Natural killer cell (primary cell): ENCODE measurements around the gene ANKRD30A. TPM values are rescaled to one million over a fixed set of nuclear protein-coding genes. Genes with fewer than 3 reads are reported as not detected.

Experiments used
- ATAC-seq, 3 donors: fragments of 150-1000 bp in 2 of 3; fragments of 200-7000 bp in 1 of 3; cut with Tn5 transposase; 1 replicate in 1 of 3; 2 replicates in 2 of 3; pipeline ENCODE4 v1.10.0; 2021; ENCODE audit warnings: mild to moderate bottlenecking in 2 of 3, moderate library complexity in 2 of 3
- DNase-seq, 2 donors: peaks; one replicate each; pipeline versions ENCODE4 v3.0.0 to v3.0.0-alpha.2; 2013 to 2021; ENCODE audit warnings: mixed read lengths in 1 of 2
- H3K27ac ChIP-seq: one replicate; pipeline ENCODE4 v1.5.1; 2013; ENCODE audit warnings: mild to moderate bottlenecking, low read length
- H3K27me3 ChIP-seq: one replicate; pipeline ENCODE4 v1.6.1; 2013; ENCODE audit warnings: low read length; ENCODE audit not compliant: control insufficient read depth, insufficient read depth
- H3K36me3 ChIP-seq: one replicate; pipeline ENCODE4 v1.6.1; 2013; ENCODE audit warnings: low read length; ENCODE audit not compliant: control insufficient read depth, insufficient read depth
- H3K4me1 ChIP-seq: one replicate; pipeline ENCODE4 v1.6.1; 2013; ENCODE audit warnings: low read length; ENCODE audit not compliant: control insufficient read depth, insufficient read depth
- H3K4me3 ChIP-seq: one replicate; pipeline ENCODE4 v1.5.1; 2013; ENCODE audit warnings: low read length
- H3K9me3 ChIP-seq: one replicate; pipeline ENCODE4 v1.6.1; 2013; ENCODE audit warnings: low read length; ENCODE audit not compliant: control insufficient read depth, insufficient read depth
- H3K27ac Mint-ChIP-seq, 2 donors: one replicate each; pipeline ENCODE4 v1.8.0; 2022; ENCODE audit warnings: mild to moderate bottlenecking in 2 of 2, mixed read lengths in 2 of 2, moderate library complexity in 1 of 2
- H3K27me3 Mint-ChIP-seq, 2 donors: one replicate each; pipeline ENCODE4 v1.8.0; 2022; ENCODE audit warnings: low read depth in 2 of 2, mixed read lengths in 2 of 2
- H3K36me3 Mint-ChIP-seq: one replicate; pipeline ENCODE4 v1.8.0; 2022; ENCODE audit warnings: mixed read lengths
- H3K4me1 Mint-ChIP-seq, 2 donors: one replicate each; pipeline ENCODE4 v1.8.0; 2022; ENCODE audit warnings: mixed read lengths in 2 of 2
- H3K4me3 Mint-ChIP-seq: one replicate; pipeline ENCODE4 v1.8.0; 2022; ENCODE audit warnings: mild to moderate bottlenecking, moderate library complexity, mixed read lengths
- H3K9me3 Mint-ChIP-seq, 2 donors: one replicate each; pipeline ENCODE4 v1.8.0; 2022; ENCODE audit warnings: mixed read lengths in 2 of 2
- CTCF ChIP-seq: fragments of 200-600 bp; IDR thresholded peaks from one replicate; pipeline ENCODE4 v1.8.0; 2022; ENCODE audit warnings: antibody characterized with exemption
- WGBS: methylation state at CpG from one replicate; pipeline ENCODE4 v1.1.7; 2013; ENCODE audit warnings: missing lambda C conversion rate; ENCODE audit not compliant: insufficient coverage; 5-methylcytosine and 5-hydroxymethylcytosine counted together
- intact Hi-C: fragments of 100-400 bp; cut with micrococcal nuclease; formaldehyde crosslinking; loops from one replicate; pipeline ENCODE4 v1.14.2; 2022
- total RNA-seq, 4 donors: library from RNA; stranded (reverse); fragments of 120-200 nt in 1 of 4; gene quantifications; one replicate each; pipeline versions ENCODE4 v1.2.3 to v1.2.4, GENCODE V29; 2013 to 2022

The ANKRD30A gene
- total RNA-seq, 3 donors from 2014 or later (not counting 1 experiment from before 2014, with no cell fraction given), result not detected

- H3K27ac Mint-ChIP-seq, result no peak overlapping the region
- ATAC-seq (no peak), DNase-seq (no peak)
- no peak for TF ChIP-seq CTCF
- 94% methylated on average over 17 of the region's 17 CpGs for WGBS
- H3K4me1 Mint-ChIP-seq, result no peaks in the 10 kb centered on the region
- intact Hi-C loops, result no loop called here
- Histone ChIP-seq H3K27me3 (no peaks in the 10 kb centered on the region), H3K4me3 (no peak overlapping the region), H3K4me1 (no peaks in the 10 kb centered on the region), H3K27ac (no peak overlapping the region), H3K9me3 (peaks cover 18% of the 10 kb centered on the region), H3K36me3 (no peaks in the 10 kb centered on the region)
- H3K4me3 Mint-ChIP-seq, result no peak overlapping the region
- peaks cover 17% of the 10 kb centered on the region for H3K36me3 Mint-ChIP-seq
- peaks cover 14 to 15% of the 10 kb centered on the region in 2 donors for H3K9me3 Mint-ChIP-seq
- no peaks in the 10 kb centered on the region for H3K27me3 Mint-ChIP-seq
Measured at GRCh38 chr10:37275216-37275777, 149.9 kb downstream of the ANKRD30A start.

GRCh38 chr10:37285063-37285462 lies 159.7 kb downstream of the ANKRD30A start:
- Mint-ChIP-seq H3K9me3 (peaks cover 11 to 23% of the 10 kb centered on the region in 2 donors), H3K36me3 (no peaks in the 10 kb centered on the region), H3K4me1 (no peaks in the 10 kb centered on the region), H3K4me3 (no peak overlapping the region), H3K27ac (no peak overlapping the region), H3K27me3 (no peaks in the 10 kb centered on the region)
- Histone ChIP-seq H3K4me1 (no peaks in the 10 kb centered on the region), H3K9me3 (peaks cover 20% of the 10 kb centered on the region), H3K36me3 (no peaks in the 10 kb centered on the region), H3K4me3 (no peak overlapping the region), H3K27ac (no peak overlapping the region), H3K27me3 (no peaks in the 10 kb centered on the region)
- ATAC-seq, result no peak
- TF ChIP-seq CTCF, result no peak
- intact Hi-C loops, result no loop called here
- WGBS, result 96% methylated on average over 18 of the region's 18 CpGs
- DNase-seq, result no peak

- no peaks in the 10 kb centered on the region for H3K27me3 Mint-ChIP-seq
- no peak for ATAC-seq
- H3K36me3 Mint-ChIP-seq, result peaks cover 16% of the 10 kb centered on the region
- intact Hi-C loops, result no loop called here
- WGBS, result 91% methylated on average over 4 of the region's 4 CpGs
- no peak for DNase-seq
- H3K4me3 Mint-ChIP-seq, result no peak overlapping the region
- peaks cover 25 to 27% of the 10 kb centered on the region in 2 donors for H3K9me3 Mint-ChIP-seq
- Histone ChIP-seq H3K9me3 (peaks cover 12% of the 10 kb centered on the region), H3K4me3 (no peak overlapping the region), H3K27ac (no peak overlapping the region), H3K27me3 (no peaks in the 10 kb centered on the region), H3K4me1 (no peaks in the 10 kb centered on the region), H3K36me3 (no peaks in the 10 kb centered on the region)
- TF ChIP-seq CTCF, result no peak
- H3K27ac Mint-ChIP-seq, result no peak overlapping the region
- H3K4me1 Mint-ChIP-seq, result no peaks in the 10 kb centered on the region
Measured at GRCh38 chr10:37289833-37290464, 164.6 kb downstream of the ANKRD30A start.

- H3K4me1 ChIP-seq, result no peaks in the 10 kb centered on the region
- DNase-seq, result no peak
- no peaks in the 10 kb centered on the region for H3K4me1 Mint-ChIP-seq
- no peaks in the 10 kb centered on the region for H3K27me3 ChIP-seq
- TF ChIP-seq CTCF, result no peak
- H3K4me3 ChIP-seq, result no peak overlapping the region
- no peaks in the 10 kb centered on the region for H3K27me3 Mint-ChIP-seq
- H3K27ac Mint-ChIP-seq, result no peak overlapping the region
- H3K9me3 Mint-ChIP-seq, result peaks cover 17 to 29% of the 10 kb centered on the region in 2 donors
- 73% methylated on average over 2 of the region's 2 CpGs for WGBS
- no peaks in the 10 kb centered on the region for H3K36me3 ChIP-seq
- no peak overlapping the region for H3K4me3 Mint-ChIP-seq
- intact Hi-C loops, result no loop called here
- no peak overlapping the region for H3K27ac ChIP-seq
- peaks cover 13% of the 10 kb centered on the region for H3K36me3 Mint-ChIP-seq
- no peak for ATAC-seq
- peaks cover 11% of the 10 kb centered on the region for H3K9me3 ChIP-seq
Measured at GRCh38 chr10:37301271-37301670, 175.9 kb downstream of the ANKRD30A start.
